Erythroblast (primary cell): ENCODE data around the gene MYOM3.

ENCODE experiments used
- DNase-seq, 2 experiments: peaks; one replicate each; lab custom pipeline; 2025; lab: John Stamatoyannopoulos, UW
- GATA1 ChIP-seq: IDR thresholded peaks from 2 replicates; pipeline ENCODE4 v1.6.1; 2011; ENCODE audit warnings: low read depth, mild to moderate bottlenecking, control low read depth, low read length, moderate library complexity
- POLR2A ChIP-seq: IDR thresholded peaks from 2 replicates; pipeline ENCODE4 v1.6.1; 2011; ENCODE audit warnings: mild to moderate bottlenecking, low read length

The MYOM3 gene

DNA sequence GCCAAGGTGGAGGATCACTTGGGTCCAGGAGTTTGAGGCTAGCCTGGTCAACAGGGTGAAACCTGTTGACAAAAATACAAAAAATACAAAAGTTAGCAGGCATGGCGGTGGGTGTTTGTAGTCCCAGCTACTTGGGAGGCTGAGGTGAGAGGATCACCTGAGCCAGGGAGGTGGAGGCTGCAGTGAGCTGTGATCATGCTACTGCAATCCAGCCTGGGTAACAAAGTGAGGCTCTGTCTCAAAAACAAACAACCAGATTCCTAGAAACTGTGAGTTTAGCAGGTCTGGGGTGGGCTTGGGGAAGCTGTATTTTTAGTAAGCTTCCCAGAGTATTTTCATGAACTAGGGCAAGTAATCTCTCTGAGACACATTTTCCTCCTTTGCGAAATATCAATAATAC lies 5.2 kb upstream of the MYOM3 start:
- no peak for DNase-seq
- no peak for TF ChIP-seq POLR2A
- no peak for TF ChIP-seq GATA1

- no peak for TF ChIP-seq POLR2A
- no peak for TF ChIP-seq GATA1
- no peak for DNase-seq
Observed at GRCh38 chr1:24114753-24115152, 2.8 kb upstream of the MYOM3 start.

DNA sequence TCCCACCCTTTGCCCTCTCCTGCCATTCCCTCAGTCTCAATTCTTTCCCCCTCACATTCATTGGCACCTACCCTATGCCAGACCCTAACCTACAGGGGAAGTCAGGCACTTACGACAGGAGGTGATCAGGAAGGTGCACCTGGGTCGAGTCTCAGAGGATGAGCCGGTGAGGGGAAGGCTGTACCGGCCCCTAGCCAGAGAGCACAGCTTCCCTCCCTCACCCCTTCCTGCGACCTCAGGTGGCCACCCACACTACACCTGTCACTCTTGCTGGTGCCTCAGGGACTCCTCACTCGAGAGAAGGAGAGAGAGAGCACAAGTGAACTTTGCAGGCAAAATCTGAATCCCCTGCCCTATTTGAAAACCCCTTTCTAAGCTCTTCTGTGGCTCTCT lies 1.7 kb upstream of the MYOM3 start:
- no peak for TF ChIP-seq GATA1
- TF ChIP-seq POLR2A: no peak

DNA sequence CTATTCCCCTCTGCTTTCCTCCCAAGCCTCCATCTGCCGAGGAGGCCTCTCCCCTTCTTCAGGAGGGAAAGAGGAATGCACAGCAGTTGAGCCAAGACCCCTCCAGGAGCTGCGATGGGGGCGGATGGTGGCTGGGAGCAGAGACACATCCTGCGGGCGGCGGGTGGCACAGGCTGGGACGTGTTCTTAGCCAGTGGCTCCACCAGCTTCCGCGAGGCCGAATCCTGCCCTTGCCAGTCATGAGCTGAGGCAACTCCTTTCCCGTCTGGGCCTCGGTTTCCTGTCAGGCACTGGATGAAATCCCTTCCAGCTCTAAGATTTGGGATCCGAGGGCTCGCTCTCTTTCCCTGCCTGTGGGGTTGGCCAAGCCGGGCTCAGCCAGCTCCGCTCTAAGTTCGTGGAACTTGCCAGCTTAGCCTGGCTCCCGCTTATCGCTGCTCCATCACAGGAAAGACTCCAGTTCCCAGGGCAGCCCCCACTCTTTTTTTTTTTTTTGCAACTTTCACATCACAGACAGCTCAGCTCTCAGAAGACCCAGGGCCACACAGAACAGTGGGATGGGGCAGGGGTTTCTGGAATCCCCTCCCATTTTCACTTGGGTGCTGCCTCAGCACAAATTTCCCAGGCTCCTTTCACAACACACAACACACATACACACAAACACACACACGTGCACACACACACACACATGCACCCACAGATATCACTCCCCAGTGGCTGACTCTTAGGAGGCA lies 506 bp downstream of the MYOM3 start:
- DNase-seq: no peak
- TF ChIP-seq GATA1: no peak

More for the DNA sequence above, 1.7 kb upstream of the MYOM3 start:
- no peak for DNase-seq

DNA sequence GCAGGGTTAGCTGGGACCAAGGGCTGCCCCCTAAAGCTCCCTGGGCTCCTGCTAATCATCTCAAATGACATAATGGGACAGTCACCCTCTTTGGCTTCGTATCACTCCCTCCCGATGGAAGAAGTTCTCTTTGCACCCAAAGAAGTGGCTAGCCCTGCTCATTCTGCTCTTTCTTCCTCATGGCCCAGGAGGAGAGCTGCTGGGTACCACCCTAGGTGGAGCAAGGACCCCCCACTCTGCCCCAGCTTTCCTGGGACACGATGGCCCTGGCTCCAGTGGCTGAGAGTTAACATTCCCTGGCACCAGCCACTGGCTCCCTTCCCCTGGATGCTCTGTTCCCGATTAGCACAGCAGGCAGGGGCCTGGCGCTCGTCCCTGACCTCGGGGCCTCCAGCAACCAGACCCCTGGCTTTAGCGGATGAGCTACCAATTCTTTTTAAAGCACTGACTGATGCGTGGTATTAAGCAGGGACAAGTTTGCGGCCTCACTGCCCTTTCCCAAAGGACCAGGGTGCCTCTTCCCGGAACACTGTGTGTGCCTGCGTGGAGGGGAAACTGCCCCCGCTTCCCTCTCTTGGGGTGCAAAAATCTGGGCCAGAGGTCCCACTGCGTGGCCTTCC lies 1.2 kb downstream of the MYOM3 start:
- DNase-seq: no peak
- TF ChIP-seq GATA1 (no peak), POLR2A (no peak)

DNA sequence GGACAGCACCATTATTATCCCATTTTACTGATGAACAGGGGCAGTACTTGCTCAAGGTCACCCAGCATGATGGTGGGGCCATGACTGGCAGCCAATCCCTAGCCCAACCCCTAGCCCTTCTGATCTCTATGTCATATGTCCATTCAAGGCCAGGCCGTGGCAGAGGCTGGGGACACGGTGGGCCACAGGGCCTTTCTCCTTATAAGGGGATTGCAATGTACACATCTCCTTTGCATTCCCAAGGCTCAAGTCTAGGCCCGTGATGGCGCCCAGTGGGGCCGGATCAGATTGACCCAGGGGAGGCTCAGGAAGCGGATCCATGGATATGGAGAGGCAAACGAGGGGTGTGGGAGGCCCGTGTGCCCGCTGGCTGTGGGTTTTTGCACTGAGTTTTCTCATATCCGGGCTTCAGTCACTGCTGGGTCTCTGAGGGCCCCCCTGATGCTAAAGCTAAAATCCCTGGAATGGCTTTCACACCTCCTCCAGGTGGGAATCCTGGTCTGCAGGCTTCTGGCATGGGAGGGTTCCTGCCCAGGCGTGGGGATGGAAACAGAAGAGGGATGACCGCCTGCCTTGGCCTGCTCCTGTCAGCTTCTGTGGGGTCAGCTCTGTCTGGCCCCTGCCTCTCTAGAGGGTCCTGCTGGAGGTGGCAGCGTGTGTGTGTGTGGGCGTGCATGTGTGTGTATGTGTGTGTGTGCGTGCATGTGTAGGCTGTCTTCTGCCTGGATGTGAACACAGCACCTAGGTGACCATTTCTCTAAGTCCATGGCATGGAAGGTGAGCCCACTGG lies 2.1 kb downstream of the MYOM3 start:
- DNase-seq: no peak
- no peak for TF ChIP-seq GATA1
- no peak for TF ChIP-seq POLR2A

GRCh38 chr1:24109166-24109483 lies 2.8 kb downstream of the MYOM3 start:
- TF ChIP-seq POLR2A (no peak), GATA1 (no peak)
- no peak for DNase-seq

GRCh38 chr1:24108334-24109165 lies 3.4 kb downstream of the MYOM3 start:
- TF ChIP-seq POLR2A (no peak), GATA1 (no peak)
- no peak for DNase-seq

DNA sequence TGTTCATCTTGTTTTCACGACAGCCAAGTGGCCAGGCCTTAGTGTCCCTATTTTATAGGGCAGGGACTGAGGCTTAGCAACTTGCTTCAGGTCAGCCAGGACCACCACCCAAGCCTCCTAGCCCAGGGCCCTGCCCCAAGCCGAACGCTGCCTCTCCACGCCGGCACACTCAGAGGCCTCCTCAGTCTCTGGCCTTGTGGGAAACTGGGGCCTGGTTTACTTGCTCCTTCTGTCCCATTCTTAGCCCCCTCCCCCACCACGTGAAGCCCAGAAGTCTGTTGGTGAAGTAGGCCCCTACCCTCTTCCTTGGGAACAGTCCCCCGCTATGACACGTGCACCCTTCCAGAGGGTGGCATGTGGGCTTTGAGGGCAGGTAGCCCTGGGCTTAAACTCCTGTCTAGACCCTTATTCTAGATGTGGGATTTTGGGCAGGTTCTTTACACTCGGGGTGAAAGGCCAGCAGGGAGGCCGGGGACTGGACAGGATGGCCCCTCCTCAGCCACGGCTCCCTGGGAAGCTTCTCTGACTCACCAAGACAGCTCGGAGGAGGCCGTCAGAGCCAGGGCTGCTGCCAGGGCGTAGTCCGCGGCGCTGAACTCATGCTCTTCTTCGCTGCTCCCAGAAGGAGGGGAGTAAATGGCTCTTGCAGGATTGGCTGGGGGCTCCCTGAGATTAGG lies 4.3 kb downstream of the MYOM3 start:
- no peak for DNase-seq
- no peak for TF ChIP-seq GATA1
- TF ChIP-seq POLR2A: no peak

DNA sequence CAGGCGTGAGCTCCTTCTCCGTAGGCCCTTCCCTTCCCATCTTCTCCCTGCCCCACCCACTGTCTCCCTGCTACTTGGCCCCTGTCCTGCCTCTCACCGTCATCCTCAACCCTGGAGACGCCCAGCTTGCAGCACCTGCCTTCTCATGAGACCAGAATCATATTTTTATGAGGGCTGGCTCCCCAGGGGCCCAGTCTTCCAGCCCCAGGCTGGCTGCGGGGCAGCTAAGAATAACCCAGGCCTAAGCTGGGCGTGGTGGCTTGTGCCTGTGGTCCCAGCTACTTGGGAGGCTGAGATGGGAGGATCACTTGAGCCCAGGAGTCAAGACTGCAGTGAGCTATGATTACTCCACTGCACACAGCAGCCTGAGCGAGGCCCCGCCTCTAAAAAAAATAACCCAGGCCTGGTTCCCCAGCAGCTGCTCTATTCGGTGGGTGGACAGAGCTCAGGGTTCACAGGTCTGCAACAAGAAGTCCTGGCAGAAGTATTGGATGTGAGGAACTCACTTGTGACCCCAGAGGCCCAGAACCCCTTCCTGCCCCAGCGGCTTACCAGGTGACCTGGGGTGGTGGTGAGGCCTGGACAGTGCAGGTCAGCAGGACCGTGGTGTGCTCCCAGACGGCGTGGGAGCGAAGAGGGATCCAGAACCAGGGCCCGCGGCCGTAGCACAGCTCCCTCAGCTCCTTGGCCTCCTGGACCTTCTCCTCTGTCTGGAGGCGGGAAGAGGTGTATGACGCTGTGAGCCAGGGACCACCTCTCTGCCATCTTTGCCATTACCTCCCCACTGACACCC lies 6.4 kb downstream of the MYOM3 start:
- TF ChIP-seq POLR2A (no peak), GATA1 (no peak)
- DNase-seq: no peak

DNA sequence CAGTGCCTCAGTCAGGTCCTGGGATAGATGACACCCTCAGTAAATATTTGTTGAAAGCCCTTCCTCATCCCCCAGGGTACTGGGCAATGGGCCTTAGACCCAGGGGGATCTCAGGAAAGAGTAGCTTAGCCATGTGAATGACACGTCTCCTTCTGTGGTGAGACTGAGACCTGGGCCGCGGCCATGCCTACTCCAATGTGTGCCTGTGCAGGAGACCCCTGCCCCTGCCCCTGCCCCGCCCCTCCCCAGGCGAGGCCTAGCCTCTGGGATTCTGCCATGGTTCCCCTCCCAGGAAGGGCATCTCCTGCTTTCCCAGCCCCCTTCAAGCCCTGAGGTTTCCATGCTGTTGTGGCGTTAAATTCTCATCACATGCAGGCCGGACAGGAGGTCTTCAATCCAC lies 7.1 kb downstream of the MYOM3 start:
- TF ChIP-seq GATA1: no peak
- no peak for TF ChIP-seq POLR2A
- no peak for DNase-seq

DNA sequence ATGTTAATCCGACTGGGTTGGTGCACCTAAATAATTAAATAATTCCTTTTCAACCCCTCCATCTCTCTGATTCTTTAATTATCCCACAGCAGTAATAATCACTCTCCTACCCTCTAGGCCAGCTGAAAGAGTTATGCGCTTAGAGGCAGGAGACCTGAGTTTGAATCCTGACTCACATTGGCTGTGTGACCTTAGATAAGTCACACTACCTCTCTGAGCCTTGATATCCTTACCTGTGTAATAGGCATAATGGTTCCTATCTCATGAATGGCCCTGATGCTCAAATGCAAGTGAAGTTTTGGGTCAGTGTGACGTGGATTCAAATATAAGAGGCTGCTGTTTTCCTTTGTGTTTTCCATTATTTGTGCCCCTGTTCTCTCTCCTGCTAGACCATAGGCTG lies 8.1 kb downstream of the MYOM3 start:
- no peak for DNase-seq
- TF ChIP-seq POLR2A: no peak
- TF ChIP-seq GATA1: no peak

GRCh38 chr1:24103408-24103807 lies 8.5 kb downstream of the MYOM3 start:
- TF ChIP-seq GATA1 (no peak), POLR2A (no peak)
- no peak for DNase-seq
